Measurements from ENCODE around the gene MARCHF11. TPM values are rescaled to one million over a fixed set of nuclear protein-coding genes. Genes with fewer than 3 reads are reported as not detected.

The MARCHF11 gene
- total RNA-seq, 1 experiment from 2014 or later = 0.37 TPM

GRCh38 chr5:16104961-16105360 lies 74.6 kb downstream of the MARCHF11 start:
- no peaks in the 10 kb centered on the region for H3K23me2 ChIP-seq (ENCODE audit: insufficient read length, low read depth, low read length, poor library complexity, severe bottlenecking)
- no peak overlapping the region for H3K9ac ChIP-seq (ENCODE audit: extremely low read depth, insufficient read length, low read length)
- no peaks in the 10 kb centered on the region for H3K79me1 ChIP-seq (ENCODE audit: insufficient read depth, low read depth, low read length, poor library complexity, severe bottlenecking)
- no peak overlapping the region for H4K91ac ChIP-seq (ENCODE audit: insufficient read length, low read depth, low read length)
- peaks cover 26 to 31% of the 10 kb centered on the region in 2 experiments; a peak in 4 of 5 replicates for H3K9me3 Mint-ChIP-seq
- no peak overlapping the region for H3K56ac ChIP-seq (ENCODE audit: insufficient read length, low read depth, low read length)
- no peak overlapping the region for H3K18ac ChIP-seq (ENCODE audit: insufficient read length, low read depth, low read length)
- no peak overlapping the region for H3K27ac ChIP-seq (ENCODE audit: insufficient read length, low read depth, low read length)
- H4K5ac ChIP-seq (ENCODE audit: insufficient read length, low read depth, low read length) = no peak overlapping the region
- H2BK20ac ChIP-seq (ENCODE audit: low read depth, low read length, poor library complexity, severe bottlenecking) = no peak overlapping the region
- H3K4me1 ChIP-seq (ENCODE audit: insufficient read depth, low read length) = peaks cover 2% of the 10 kb centered on the region; the same call in 1 of the 2 replicates
- H4K8ac ChIP-seq (replicated peaks; ENCODE audit: insufficient read length, low read depth, low read length) = no peak overlapping the region
- no peak overlapping the region for H2BK5ac ChIP-seq (ENCODE audit: insufficient read length, low read length)
- H2BK120ac ChIP-seq (ENCODE audit: low read depth, low read length, poor library complexity, severe bottlenecking) = no peak overlapping the region
- 0 out of 2 replicates have a peak overlapping the region, but pooled peaks have one; percentile 66 for H3K14ac ChIP-seq (ENCODE audit: insufficient read depth, low read length)
- 0 out of 2 replicates have a peak overlapping the region, but pooled peaks have one; percentile 33 for H2BK15ac ChIP-seq (ENCODE audit: low read depth, low read length)
- no peak overlapping the region for H3K23ac ChIP-seq (ENCODE audit: insufficient read length, low read depth, low read length)
- no peak overlapping the region for H3K4me2 ChIP-seq (ENCODE audit: insufficient read depth, insufficient read length, low read length)
- DNase-seq = no peak
- H2BK12ac ChIP-seq (ENCODE audit: insufficient read length, low read depth, low read length) = no peak overlapping the region
- no peak overlapping the region for H2AFZ ChIP-seq (ENCODE audit: low read length)
- peaks cover 14% of the 10 kb centered on the region for H3K9me3 ChIP-seq (ENCODE audit: control insufficient read depth, low read depth, low read length)
- H3K27me3 Mint-ChIP-seq (ENCODE audit: low read depth) = no peaks in the 10 kb centered on the region; the same call in 1 of the 2 replicates
- H3K79me2 ChIP-seq (ENCODE audit: insufficient read depth, low read length) = no peaks in the 10 kb centered on the region
- H3K4me1 Mint-ChIP-seq = peaks cover 10% of the 10 kb centered on the region in 2 experiments
- H3K36me3 Mint-ChIP-seq (ENCODE audit: insufficient read depth in 1 of 3, low read depth in 3 of 3) = peaks cover 3 to 16% (median 15%) of the 10 kb centered on the region in 3 experiments
- H3T11ph ChIP-seq (ENCODE audit: low read length) = no peak overlapping the region
- WGBS (ENCODE audit: extremely low coverage, insufficient read length, low lambda C conversion rate) = no CpG with 5 or more reads among the region's 2 CpGs
- no peak overlapping the region for H3K4ac ChIP-seq (ENCODE audit: low read depth, low read length)
- no peaks in the 10 kb centered on the region for H3K27me3 ChIP-seq (ENCODE audit: insufficient read depth, low read length)
- no peak overlapping the region for H2AK5ac ChIP-seq (ENCODE audit: insufficient read length, low read length)
- no peaks in the 10 kb centered on the region for H4K20me1 ChIP-seq (ENCODE audit: control insufficient read depth, insufficient read depth, insufficient read length)
- H3K4me3 Mint-ChIP-seq = no peak overlapping the region
- no peak for TF ChIP-seq CTCF (conservative IDR thresholded peaks at IDR 0.05)
- H3K27ac Mint-ChIP-seq = no peak overlapping the region
